HG03060 (cell line): ENCODE data around the gene HTR3C.
"Not testable (repeated sequence)": the region's sequence is repeated elsewhere in the genome, so short reads cannot be mapped to it uniquely, and the experiment has no call there.

Source experiments
- ATAC-seq: cut with Tn5 transposase; IDR thresholded peaks from one replicate; pipeline ENCODE4 v1.9.1; 2021; ENCODE audit warnings: low read depth, moderate number of reproducible peaks; ENCODE audit not compliant: unreplicated experiment

The HTR3C gene

GRCh38 chr3:184052767-184053166 is at the start of gene HTR3C:
Gene HTR3C, plus strand, starts transcription at chr3:184053047. Its CDS starts 34 bp downstream, at chr3:184053081.
- ATAC-seq, result no peak

- no peak for ATAC-seq
Measured at GRCh38 chr3:184003187-184003967, 49.5 kb upstream of the HTR3C start.

GRCh38 chr3:184004476-184004875 is 48.4 kb upstream of the HTR3C start:
- no peak for ATAC-seq

- no peak for ATAC-seq
Measured at GRCh38 chr3:184005941-184006507, 46.8 kb upstream of the HTR3C start.

GRCh38 chr3:184007143-184007813 is 45.6 kb upstream of the HTR3C start:
- not testable (repeated sequence) for ATAC-seq

GRCh38 chr3:184008161-184008560 is 44.7 kb upstream of the HTR3C start:
- no peak for ATAC-seq

- no peak for ATAC-seq
Measured at GRCh38 chr3:184011230-184011876, 41.5 kb upstream of the HTR3C start.

GRCh38 chr3:184011937-184012889 is 40.6 kb upstream of the HTR3C start:
- ATAC-seq, result no peak

GRCh38 chr3:184015381-184016019 is 37.3 kb upstream of the HTR3C start:
- ATAC-seq, result no peak

- ATAC-seq, result no peak
Measured at GRCh38 chr3:184016169-184016570, 36.7 kb upstream of the HTR3C start.

- ATAC-seq, result peak; percentile 17
Measured at GRCh38 chr3:184016811-184017671, 35.8 kb upstream of the HTR3C start.

- ATAC-seq, result peak; percentile 68
Measured at GRCh38 chr3:184017672-184018423, 35.0 kb upstream of the HTR3C start, which contains the start of gene ABCC5. Gene ABCC5, minus strand, starts transcription at chr3:184017884. Its CDS starts 3,492 bp downstream, at chr3:184014392.

- no peak for ATAC-seq
Measured at GRCh38 chr3:184018424-184018973, 34.3 kb upstream of the HTR3C start.

- no peak for ATAC-seq
Measured at GRCh38 chr3:184022323-184022722, 30.5 kb upstream of the HTR3C start.

GRCh38 chr3:184025256-184025655 is 27.6 kb upstream of the HTR3C start:
- ATAC-seq, result not testable (repeated sequence)

GRCh38 chr3:184028275-184028890 is 24.5 kb upstream of the HTR3C start:
- not testable (repeated sequence) for ATAC-seq

GRCh38 chr3:184029443-184029842 is 23.4 kb upstream of the HTR3C start:
- no peak for ATAC-seq
